ENCODE results near the gene TRIM49D2.
"Not testable (repeated sequence)": the region's sequence is repeated elsewhere in the genome, so short reads cannot be mapped to it uniquely, and the experiment has no call there.

The TRIM49D2 gene

GRCh38 chr11:89923764-89924163 lies at the start of gene TRIM49D2:
Gene TRIM49D2 (plus strand): TSS chr11:89924064. CDS start chr11:89926762, 2,698 bp downstream.
- DNase-seq: not testable (repeated sequence)

- not testable (repeated sequence) for DNase-seq
These were observed 46.4 kb upstream of the TRIM49D2 start for GRCh38 chr11:89877511-89877910.

- DNase-seq: not testable (repeated sequence)
These were observed 30.6 kb upstream of the TRIM49D2 start for GRCh38 chr11:89893245-89893644.

GRCh38 chr11:89900809-89901208 lies 23.1 kb upstream of the TRIM49D2 start:
- DNase-seq: not testable (repeated sequence)

- no peak for DNase-seq
These were observed 1.6 kb upstream of the TRIM49D2 start, which contains the start of gene TRIM49D1 for GRCh38 chr11:89922195-89922660. Gene TRIM49D1 (minus strand): TSS chr11:89922245. CDS start chr11:89917710, 4,535 bp downstream.

GRCh38 chr11:89960833-89961232 lies 37.0 kb downstream of the TRIM49D2 start:
- not testable (repeated sequence) for DNase-seq

- DNase-seq: not testable (repeated sequence)
These were observed 41.9 kb downstream of the TRIM49D2 start, which contains the start of gene TRIM64 for GRCh38 chr11:89965737-89966136. Gene TRIM64 (plus strand): TSS chr11:89966037. CDS start chr11:89968504, 2,467 bp downstream.

Data from CD4-positive, alpha-beta T cell treated with Interleukin-10 for 1 hour (primary cell).